Measurements from ENCODE around the gene PICALM.

Gene PICALM

GRCh38 chr11:86070142-86071056 lies 1.5 kb upstream of the PICALM start:
- H3K4me3 ChIP-seq, result peak overlapping the region; percentile 85

GRCh38 chr11:86069408-86070101 lies 671 bp upstream of the PICALM start:
- no peak for TF ChIP-seq FOXP2 (optimal IDR thresholded peaks at IDR 0.05; ENCODE audit: control extremely low read depth, extremely low read length, insufficient read depth)
- TF ChIP-seq POLR2AphosphoS5 (IDR thresholded peaks at IDR 0.05; ENCODE audit: borderline replicate concordance, low read depth, low read length), result no peak
- no peak for TF ChIP-seq EZH2 (IDR thresholded peaks at IDR 0.05)
- DNase-seq (ENCODE audit: low read depth, low spot score), result peak; percentile 50
- Histone ChIP-seq H3K4me3 (peak overlapping the region; percentile 85), H3K9me3 (ENCODE audit: low read depth, low read length) (no peaks in the 10 kb centered on the region), H3K27ac (peak overlapping the region; percentile 95), H3K36me3 (ENCODE audit: insufficient read depth, low read length) (no peaks in the 10 kb centered on the region), H3K9ac (ENCODE audit: insufficient read length) (peak overlapping the region; percentile 75)

More at GRCh38 chr11:86070142-86071056, 1.5 kb upstream of the PICALM start:
- no peaks in the 10 kb centered on the region for H3K36me3 ChIP-seq (ENCODE audit: insufficient read depth, low read length)
- peak overlapping the region; percentile 95 for H3K27ac ChIP-seq
- DNase-seq (ENCODE audit: low read depth, low spot score), result no peak
- no peaks in the 10 kb centered on the region for H3K9me3 ChIP-seq (ENCODE audit: low read depth, low read length)
- no peak for TF ChIP-seq FOXP2 (optimal IDR thresholded peaks at IDR 0.05; ENCODE audit: control extremely low read depth, extremely low read length, insufficient read depth)
- TF ChIP-seq POLR2AphosphoS5 (IDR thresholded peaks at IDR 0.05; ENCODE audit: borderline replicate concordance, low read depth, low read length), result no peak
- TF ChIP-seq EZH2 (IDR thresholded peaks at IDR 0.05), result no peak
- H3K9ac ChIP-seq (ENCODE audit: insufficient read length), result no peak overlapping the region

- DNase-seq (ENCODE audit: low read depth, low spot score), result no peak
Observed at GRCh38 chr11:86068138-86068871, 579 bp downstream of the PICALM start.

GRCh38 chr11:86067851-86068137 lies 1.1 kb downstream of the PICALM start:
- TF ChIP-seq POLR2AphosphoS5 (IDR thresholded peaks at IDR 0.05; ENCODE audit: borderline replicate concordance, low read depth, low read length) (no peak), EZH2 (IDR thresholded peaks at IDR 0.05) (no peak), FOXP2 (optimal IDR thresholded peaks at IDR 0.05; ENCODE audit: control extremely low read depth, extremely low read length, insufficient read depth) (no peak)
- Histone ChIP-seq H3K9me3 (ENCODE audit: low read depth, low read length) (no peaks in the 10 kb centered on the region), H3K9ac (ENCODE audit: insufficient read length) (peak overlapping the region; percentile 82), H3K36me3 (ENCODE audit: insufficient read depth, low read length) (no peaks in the 10 kb centered on the region), H3K27ac (peak overlapping the region; percentile 32; the same call in 1 of the 2 replicates), H3K4me3 (peak overlapping the region; percentile 85)
- DNase-seq (ENCODE audit: low read depth, low spot score), result no peak

More at GRCh38 chr11:86068138-86068871, 579 bp downstream of the PICALM start:
- Histone ChIP-seq H3K9ac (ENCODE audit: insufficient read length) (peak overlapping the region; percentile 82), H3K36me3 (ENCODE audit: insufficient read depth, low read length) (no peaks in the 10 kb centered on the region), H3K27ac (peak overlapping the region; percentile 32; the same call in 1 of the 2 replicates), H3K4me3 (peak overlapping the region; percentile 85), H3K9me3 (ENCODE audit: low read depth, low read length) (no peaks in the 10 kb centered on the region)
- TF ChIP-seq POLR2AphosphoS5 (IDR thresholded peaks at IDR 0.05; ENCODE audit: borderline replicate concordance, low read depth, low read length) (no peak), EZH2 (IDR thresholded peaks at IDR 0.05) (no peak), FOXP2 (optimal IDR thresholded peaks at IDR 0.05; ENCODE audit: control extremely low read depth, extremely low read length, insufficient read depth) (no peak)

- Histone ChIP-seq H3K4me3 (peak overlapping the region; percentile 85), H3K36me3 (ENCODE audit: insufficient read depth, low read length) (no peaks in the 10 kb centered on the region), H3K27ac (0 out of 2 replicates have a peak overlapping the region, but pooled peaks have one; percentile 32), H3K9ac (ENCODE audit: insufficient read length) (peak overlapping the region; percentile 82), H3K9me3 (ENCODE audit: low read depth, low read length) (no peaks in the 10 kb centered on the region)
- no peak for DNase-seq (ENCODE audit: low read depth, low spot score)
- no peak for TF ChIP-seq EZH2 (IDR thresholded peaks at IDR 0.05)
- TF ChIP-seq POLR2AphosphoS5 (IDR thresholded peaks at IDR 0.05; ENCODE audit: borderline replicate concordance, low read depth, low read length), result no peak
- TF ChIP-seq FOXP2 (optimal IDR thresholded peaks at IDR 0.05; ENCODE audit: control extremely low read depth, extremely low read length, insufficient read depth), result no peak
Observed at GRCh38 chr11:86067009-86067850, 1.7 kb downstream of the PICALM start.

GRCh38 chr11:86066657-86067008 lies 2.3 kb downstream of the PICALM start:
- H3K36me3 ChIP-seq (ENCODE audit: insufficient read depth, low read length), result peaks cover 3% of the 10 kb centered on the region
- H3K9ac ChIP-seq (ENCODE audit: insufficient read length), result peak overlapping the region; percentile 82
- H3K4me3 ChIP-seq, result peak overlapping the region; percentile 85
- H3K9me3 ChIP-seq (ENCODE audit: low read depth, low read length), result no peaks in the 10 kb centered on the region
- 0 out of 2 replicates have a peak overlapping the region, but pooled peaks have one; percentile 0 for H3K27ac ChIP-seq
- DNase-seq (ENCODE audit: low read depth, low spot score), result no peak
- no peak for TF ChIP-seq FOXP2 (optimal IDR thresholded peaks at IDR 0.05; ENCODE audit: control extremely low read depth, extremely low read length, insufficient read depth)
- TF ChIP-seq EZH2 (IDR thresholded peaks at IDR 0.05), result no peak
- TF ChIP-seq POLR2AphosphoS5 (IDR thresholded peaks at IDR 0.05; ENCODE audit: borderline replicate concordance, low read depth, low read length), result no peak

- TF ChIP-seq POLR2AphosphoS5 (IDR thresholded peaks at IDR 0.05; ENCODE audit: borderline replicate concordance, low read depth, low read length), result no peak
- TF ChIP-seq EZH2 (IDR thresholded peaks at IDR 0.05), result no peak
- TF ChIP-seq FOXP2 (optimal IDR thresholded peaks at IDR 0.05; ENCODE audit: control extremely low read depth, extremely low read length, insufficient read depth), result no peak
- Histone ChIP-seq H3K27ac (peak overlapping the region; percentile 30; the same call in 1 of the 2 replicates), H3K9ac (ENCODE audit: insufficient read length) (peak overlapping the region; percentile 82), H3K4me3 (peak overlapping the region; percentile 85), H3K9me3 (ENCODE audit: low read depth, low read length) (no peaks in the 10 kb centered on the region), H3K36me3 (ENCODE audit: insufficient read depth, low read length) (peaks cover 7% of the 10 kb centered on the region)
- DNase-seq (ENCODE audit: low read depth, low spot score), result no peak
Observed at GRCh38 chr11:86066033-86066432, 2.9 kb downstream of the PICALM start.
